Putamen (tissue), 1 donor: ENCODE measurements around the gene APBB3.
"Not testable (repeated sequence)": the region's sequence is repeated elsewhere in the genome, so short reads cannot be mapped to it uniquely, and the experiment has no call there.

ENCODE experiments used
- DNase-seq: peaks from one replicate; pipeline ENCODE4 v3.0.0-alpha.2; 2016; ENCODE audit warnings: low spot score

APBB3 gene, protein sequence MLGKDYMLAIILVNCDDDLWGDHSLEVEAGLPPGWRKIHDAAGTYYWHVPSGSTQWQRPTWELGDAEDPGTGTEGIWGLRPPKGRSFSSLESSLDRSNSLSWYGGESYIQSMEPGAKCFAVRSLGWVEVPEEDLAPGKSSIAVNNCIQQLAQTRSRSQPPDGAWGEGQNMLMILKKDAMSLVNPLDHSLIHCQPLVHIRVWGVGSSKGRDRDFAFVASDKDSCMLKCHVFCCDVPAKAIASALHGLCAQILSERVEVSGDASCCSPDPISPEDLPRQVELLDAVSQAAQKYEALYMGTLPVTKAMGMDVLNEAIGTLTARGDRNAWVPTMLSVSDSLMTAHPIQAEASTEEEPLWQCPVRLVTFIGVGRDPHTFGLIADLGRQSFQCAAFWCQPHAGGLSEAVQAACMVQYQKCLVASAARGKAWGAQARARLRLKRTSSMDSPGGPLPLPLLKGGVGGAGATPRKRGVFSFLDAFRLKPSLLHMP

GRCh38 chr5:140564196-140565023 lies at the start of gene APBB3, which contains the start of gene SLC35A4:
Gene APBB3 (minus strand): TSS chr5:140564598. CDS start chr5:140564245, 353 bp downstream.
Gene SLC35A4 (plus strand): TSS chr5:140564828. CDS start chr5:140567170, 2,342 bp downstream.
- DNase-seq = peak; percentile 99

DNA sequence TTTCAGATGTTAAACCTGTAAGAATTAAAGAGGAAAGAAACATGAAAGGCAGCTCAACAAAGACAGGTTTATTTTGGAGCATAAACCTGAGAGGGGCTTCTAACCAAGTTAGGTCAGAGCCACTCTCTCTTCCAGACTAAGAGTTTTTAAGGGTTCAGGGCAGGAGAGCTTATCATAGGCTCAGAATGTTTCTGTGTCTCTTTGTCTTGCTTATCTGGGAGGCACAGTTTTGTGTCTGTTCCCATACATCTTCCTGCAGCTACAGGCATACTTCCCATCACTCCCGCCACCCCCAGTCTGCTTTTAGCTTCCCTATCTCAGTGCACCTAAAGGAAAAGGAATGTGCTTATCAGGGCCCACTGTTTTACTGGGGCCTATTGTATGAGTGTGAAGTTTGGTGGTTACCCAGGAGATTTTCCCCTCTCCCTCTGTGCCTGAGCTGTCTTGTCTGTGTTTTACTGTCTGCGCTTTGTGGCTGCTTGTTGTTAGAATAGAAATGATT lies 46.7 kb upstream of the APBB3 start:
- no peak for DNase-seq

GRCh38 chr5:140609126-140609525 lies 44.7 kb upstream of the APBB3 start:
- no peak for DNase-seq

DNA sequence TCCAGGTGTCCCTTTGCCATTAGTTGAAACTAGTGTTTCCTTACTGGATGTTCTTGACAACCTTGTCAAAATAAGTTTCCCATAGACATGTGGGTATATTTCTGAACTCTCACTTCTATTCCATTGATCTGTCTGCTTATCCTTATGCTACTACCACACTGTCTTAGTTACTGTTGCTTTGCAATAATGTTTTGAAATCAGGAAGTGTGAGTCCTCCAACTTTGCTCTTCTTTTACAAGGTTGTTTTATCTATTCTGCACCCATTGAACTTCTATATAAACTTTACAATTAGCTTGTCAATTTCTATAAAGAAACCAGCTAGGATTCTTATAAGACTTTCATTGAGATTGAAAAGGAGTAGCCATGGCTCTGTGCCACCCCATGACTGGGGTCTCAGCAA lies 44.3 kb upstream of the APBB3 start:
- no peak for DNase-seq

GRCh38 chr5:140607031-140607430 lies 42.6 kb upstream of the APBB3 start:
- no peak for DNase-seq

- DNase-seq = no peak
Observed at GRCh38 chr5:140605879-140606278, 41.5 kb upstream of the APBB3 start.

DNA sequence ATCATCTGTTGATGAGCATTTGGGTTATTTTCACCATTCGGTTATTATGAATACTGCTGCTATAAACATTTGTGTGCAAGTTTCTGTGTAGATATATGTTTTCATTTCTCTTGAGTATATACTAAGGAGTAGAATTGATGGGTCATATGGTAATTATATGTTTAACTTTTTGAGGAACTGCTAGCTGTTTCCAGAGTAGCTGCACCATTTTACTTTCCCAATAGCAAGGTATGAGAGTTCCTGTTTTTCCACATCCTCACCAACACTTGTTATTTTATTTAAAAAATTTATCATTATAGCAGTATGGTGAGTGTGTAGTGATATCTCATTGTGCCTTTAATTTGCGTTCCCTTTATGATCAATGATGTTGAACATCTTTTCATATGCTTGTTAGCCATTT lies 39.3 kb upstream of the APBB3 start:
- no peak for DNase-seq

- not testable (repeated sequence) for DNase-seq
Observed at GRCh38 chr5:140603446-140603698, 39.0 kb upstream of the APBB3 start.

- DNase-seq = no peak
Observed at GRCh38 chr5:140602147-140602546, 37.7 kb upstream of the APBB3 start.

GRCh38 chr5:140600096-140600495 lies 35.7 kb upstream of the APBB3 start:
- DNase-seq = no peak

DNA sequence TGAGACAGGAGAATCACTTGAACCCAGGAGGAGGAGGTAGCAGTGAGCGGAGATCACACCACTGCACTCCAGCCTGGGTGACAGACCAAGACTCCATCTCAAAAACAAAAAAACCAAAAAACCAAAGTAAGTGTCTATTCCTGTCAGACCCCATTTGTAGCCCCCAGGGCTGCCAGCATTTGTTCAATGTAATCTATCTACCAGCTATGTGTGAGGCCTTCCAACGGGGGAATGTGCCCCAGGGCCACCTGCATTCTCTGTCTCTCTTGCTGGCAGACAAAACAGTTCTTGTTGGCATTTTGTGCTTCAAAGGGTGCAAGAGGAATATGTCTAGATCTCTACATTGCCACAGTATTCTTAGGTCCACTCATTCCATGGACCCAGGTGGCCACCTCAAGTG lies 34.4 kb upstream of the APBB3 start:
- no peak for DNase-seq

DNA sequence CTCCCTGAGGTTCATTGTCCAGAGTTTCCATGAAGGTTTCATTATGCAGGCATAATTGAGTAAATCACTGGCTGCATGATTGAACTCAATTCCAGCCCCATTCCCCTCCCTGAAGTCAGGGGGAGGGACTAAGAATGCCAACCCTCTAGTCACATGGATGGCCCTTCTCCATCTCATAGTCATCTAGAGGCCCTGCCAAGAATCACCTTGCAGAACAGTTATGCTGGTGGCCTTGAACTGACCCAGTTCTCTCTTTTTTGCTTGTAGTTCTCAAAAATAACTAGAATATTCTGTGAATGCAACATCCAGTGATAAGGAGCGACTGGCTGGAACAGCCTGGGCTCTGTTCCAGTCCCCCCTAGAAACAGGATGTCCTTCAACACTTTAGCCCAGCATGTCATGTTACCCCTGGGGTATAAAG lies 31.9 kb upstream of the APBB3 start:
- DNase-seq = no peak

- DNase-seq = peak; percentile 47
Observed at GRCh38 chr5:140595538-140596300, 31.3 kb upstream of the APBB3 start.

DNA sequence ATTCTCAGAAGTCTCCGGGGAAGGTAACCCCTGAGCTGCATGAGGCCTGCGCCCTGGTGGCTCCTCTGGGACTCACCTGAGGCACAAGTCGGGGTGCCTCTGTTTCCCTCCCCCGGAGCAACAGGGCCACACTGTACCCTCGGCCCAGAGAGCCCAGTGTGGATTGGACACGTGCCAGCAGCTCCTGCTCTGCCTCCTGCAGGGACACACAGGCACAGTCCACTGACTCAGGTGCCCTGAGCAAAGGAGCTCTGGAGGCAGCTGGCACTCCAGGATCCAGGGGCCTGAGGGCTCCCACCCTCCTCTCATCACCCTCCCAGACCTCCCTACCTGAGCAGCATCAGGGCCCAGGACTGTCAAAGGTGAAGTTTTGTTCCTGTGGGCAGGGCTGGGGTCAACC lies 29.8 kb upstream of the APBB3 start:
- no peak for DNase-seq

DNA sequence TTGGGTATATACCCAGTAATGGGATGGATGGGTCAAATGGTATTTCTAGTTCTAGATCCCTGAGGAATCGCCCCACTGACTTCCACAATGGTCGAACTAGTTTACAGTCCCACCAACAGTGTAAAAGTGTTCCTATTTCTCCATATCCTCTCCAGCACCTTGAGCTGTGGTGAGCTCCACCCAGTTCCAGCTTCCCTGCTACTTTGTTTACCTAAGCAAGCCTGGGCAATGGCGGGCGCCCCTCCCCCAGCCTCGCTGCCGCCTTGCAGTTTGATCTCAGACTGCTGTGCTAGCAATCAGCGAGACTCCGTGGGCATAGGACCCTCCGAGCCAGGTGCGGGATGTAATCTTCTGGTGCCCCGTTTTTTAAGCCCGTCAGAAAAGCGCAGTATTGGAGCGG lies 28.7 kb upstream of the APBB3 start:
- not testable (repeated sequence) for DNase-seq

DNA sequence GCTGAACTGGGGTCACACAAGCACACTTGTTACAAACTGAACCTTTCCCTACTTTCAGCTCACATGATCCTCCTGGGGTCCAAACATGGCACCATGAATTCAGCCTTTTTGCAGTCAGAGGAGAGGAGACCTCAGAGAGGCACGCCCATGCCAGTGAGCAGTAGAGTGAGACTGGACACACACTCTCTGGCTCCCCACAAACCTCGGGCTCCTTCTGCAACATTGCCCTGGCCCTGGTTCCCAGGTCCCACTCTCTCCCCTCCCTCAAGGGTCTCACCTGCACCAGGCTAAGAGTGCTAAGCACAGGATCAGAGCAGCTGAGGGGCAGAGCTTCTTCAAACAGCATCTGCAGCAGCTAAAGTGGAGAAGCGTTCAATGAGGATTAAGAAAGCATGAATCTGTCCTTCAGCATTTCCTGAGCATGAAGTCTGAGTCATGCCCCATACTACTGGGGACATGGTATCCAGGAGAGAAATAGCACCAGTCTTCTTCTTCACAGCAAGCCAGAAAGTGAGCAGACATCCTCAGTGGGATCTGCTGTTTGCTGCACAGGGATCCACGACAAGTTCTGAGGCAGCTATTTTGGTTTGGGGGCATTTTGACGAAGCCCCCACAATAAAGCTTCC lies 27.5 kb upstream of the APBB3 start:
- DNase-seq = no peak

- DNase-seq = no peak
Observed at GRCh38 chr5:140590861-140591260, 26.5 kb upstream of the APBB3 start.

DNA sequence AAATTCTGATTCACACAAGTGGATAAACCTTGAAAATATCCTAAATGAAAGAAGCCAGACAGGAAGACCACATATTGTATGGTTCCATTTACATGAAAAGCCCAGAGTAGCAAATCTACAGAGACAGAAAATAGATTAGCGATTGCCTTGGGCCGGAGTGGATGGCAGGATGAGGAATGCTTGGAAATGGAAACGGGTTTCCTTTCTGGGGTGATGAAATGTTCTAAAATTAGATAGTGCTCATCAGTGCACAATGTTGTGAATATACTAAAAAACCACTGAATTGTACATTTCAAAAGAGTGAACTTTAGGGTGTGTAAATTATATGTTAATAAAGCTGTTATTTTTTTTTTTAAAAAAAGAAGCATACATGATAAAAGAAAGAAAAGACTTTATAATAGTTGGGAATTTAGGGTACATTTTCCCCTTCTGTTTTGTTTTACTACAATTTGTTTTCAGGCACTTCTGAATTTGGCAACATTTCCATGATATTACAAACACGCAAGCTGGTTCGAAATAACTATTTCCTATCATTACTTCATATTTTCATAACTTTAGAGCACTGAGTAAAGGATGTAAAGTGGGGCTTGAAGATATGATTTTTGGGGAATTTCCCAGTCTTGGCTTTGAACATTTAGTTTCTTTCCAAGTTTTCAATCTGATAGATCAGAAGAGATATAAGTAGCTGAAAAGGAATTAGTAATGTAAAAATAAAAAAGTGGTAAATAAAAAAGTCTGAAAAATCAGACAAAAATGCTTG lies 24.1 kb upstream of the APBB3 start:
- DNase-seq = no peak

DNA sequence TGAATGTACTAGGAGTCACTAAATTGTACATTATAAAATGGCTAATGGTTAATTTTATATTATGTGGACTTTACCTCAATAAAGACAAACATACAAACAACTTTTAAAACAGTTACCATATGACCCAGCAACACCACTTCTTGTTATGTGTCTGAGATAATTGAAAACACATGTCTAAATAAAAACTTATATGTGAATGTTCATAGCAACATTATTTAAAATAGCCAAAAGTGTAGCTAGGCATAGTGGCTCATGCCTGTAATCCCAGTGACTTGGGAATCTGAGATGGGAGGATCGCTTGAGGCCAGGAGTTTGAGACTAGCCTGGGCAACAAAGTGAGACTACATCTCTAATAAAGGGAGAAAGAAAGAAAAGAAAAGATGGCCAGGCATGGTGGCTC lies 23.1 kb upstream of the APBB3 start:
- no peak for DNase-seq

DNA sequence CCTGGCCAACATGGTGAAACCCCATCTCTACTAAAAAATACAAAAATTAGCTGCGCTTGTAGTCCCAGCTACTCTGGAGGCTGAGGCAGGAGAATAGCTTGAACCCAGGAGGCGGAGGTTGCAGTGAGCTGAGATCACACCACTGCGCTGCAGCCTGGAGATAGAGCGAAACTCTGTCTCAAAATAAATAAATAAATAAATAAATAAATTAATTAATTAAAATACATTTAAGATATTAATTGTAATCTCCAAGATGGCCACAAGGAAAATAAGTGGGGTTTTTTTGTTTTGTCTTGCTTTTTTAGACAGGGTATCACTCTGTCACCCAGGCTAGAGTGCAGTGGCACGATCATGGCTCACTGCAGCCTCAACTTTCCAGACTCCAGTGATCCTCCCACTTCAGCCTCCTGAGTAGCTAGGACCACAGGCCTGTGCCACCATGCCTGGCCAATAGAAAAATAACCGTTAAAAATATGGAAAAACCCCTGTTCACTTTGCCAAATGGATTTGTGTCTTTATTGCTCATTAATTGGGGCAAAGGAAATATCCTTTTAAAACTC lies 14.9 kb upstream of the APBB3 start:
- DNase-seq = not testable (repeated sequence)

GRCh38 chr5:140576776-140577201 lies 12.4 kb upstream of the APBB3 start:
- DNase-seq = no peak
